ENCODE measurements around the gene LRRK1. TPM values are rescaled to one million over a fixed set of nuclear protein-coding genes. Genes with fewer than 3 reads are reported as not detected.

Gene LRRK1
- polyA plus RNA-seq, 2 of the 4 experiments (the other 2 are of a cell fraction) = 12.2 to 17.7 TPM

DNA sequence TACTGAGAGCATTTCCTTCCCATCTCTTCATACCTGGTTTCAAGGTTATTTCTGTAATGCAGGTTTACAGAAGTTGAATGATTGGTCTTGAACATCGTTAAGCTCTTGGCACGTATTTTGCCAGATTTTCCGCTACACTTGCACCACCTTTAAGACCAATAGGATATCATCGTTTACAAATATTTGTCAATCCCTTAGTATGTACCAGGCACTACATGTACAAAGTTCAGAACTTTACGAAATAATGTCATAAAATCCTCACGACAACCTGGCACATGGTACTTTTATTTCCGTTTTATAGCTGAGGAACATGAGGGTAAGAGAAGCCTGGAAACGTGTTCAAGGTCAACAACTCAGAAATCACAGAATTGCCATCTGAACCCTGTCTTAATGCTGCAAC, 6.3 kb downstream of the LRRK1 start:
- ChIA-PET CTCF (interaction anchor here (23.2 kb wide), 1 partner anchor 80 kb away, joined by 950 read pairs; no protein-coding TSS in a partner anchor), POLR2A (no interaction called here)
- DNase-seq (ENCODE audit: low read depth in 1 of 2, low spot score in 1 of 2) (no peak), FAIRE-seq (no peak), ATAC-seq (no peak)
- Histone ChIP-seq H3K4me1 (peaks cover 6% of the 10 kb centered on the region), H3K9me3 (no peaks in the 10 kb centered on the region), H3K4me3 (no peak overlapping the region), H3K4me2 (no peak overlapping the region), H3K27ac (no peak overlapping the region)
- no peak for TF ChIP-seq PBX3 (IDR thresholded peaks at IDR 0.05)
- no peak for TF ChIP-seq NFE2L2 (conservative IDR thresholded peaks at IDR 0.05; ENCODE audit: low read length)
- TF ChIP-seq, protein P1, sequence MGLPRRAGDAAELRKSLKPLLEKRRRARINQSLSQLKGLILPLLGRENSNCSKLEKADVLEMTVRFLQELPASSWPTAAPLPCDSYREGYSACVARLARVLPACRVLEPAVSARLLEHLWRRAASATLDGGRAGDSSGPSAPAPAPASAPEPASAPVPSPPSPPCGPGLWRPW (IDR thresholded peaks at IDR 0.05) = no peak
- TF ChIP-seq, protein P2, sequence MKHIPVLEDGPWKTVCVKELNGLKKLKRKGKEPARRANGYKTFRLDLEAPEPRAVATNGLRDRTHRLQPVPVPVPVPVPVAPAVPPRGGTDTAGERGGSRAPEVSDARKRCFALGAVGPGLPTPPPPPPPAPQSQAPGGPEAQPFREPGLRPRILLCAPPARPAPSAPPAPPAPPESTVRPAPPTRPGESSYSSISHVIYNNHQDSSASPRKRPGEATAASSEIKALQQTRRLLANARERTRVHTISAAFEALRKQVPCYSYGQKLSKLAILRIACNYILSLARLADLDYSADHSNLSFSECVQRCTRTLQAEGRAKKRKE (CRISPR knock-in tag; IDR thresholded peaks at IDR 0.05; ENCODE audit: low read depth) = no peak
- TF ChIP-seq POLR2A (IDR thresholded peaks at IDR 0.05; ENCODE audit: low read length) = no peak
- no peak for TF ChIP-seq PHF8 (IDR thresholded peaks at IDR 0.05; ENCODE audit: borderline replicate concordance, low read depth)
- TF ChIP-seq TP53 (CRISPR knock-in tag; IDR thresholded peaks at IDR 0.05) = no peak
- TF ChIP-seq MAZ (IDR thresholded peaks at IDR 0.05; ENCODE audit: borderline replicate concordance, low read depth, low read length) = no peak
- TF ChIP-seq GATA3 (IDR thresholded peaks at IDR 0.05; ENCODE audit: borderline replicate concordance) = no peak
- no peak for TF ChIP-seq EHF (CRISPR knock-in tag; IDR thresholded peaks at IDR 0.05)
- no peak for TF ChIP-seq EP300 (IDR thresholded peaks at IDR 0.05)
- no peak for TF ChIP-seq HOXB13 (CRISPR knock-in tag; IDR thresholded peaks at IDR 0.05; ENCODE audit: low read depth)
- TF ChIP-seq BHLHE40 (IDR thresholded peaks at IDR 0.05; ENCODE audit: low read depth, low read length) = no peak
- TF ChIP-seq, protein P3, sequence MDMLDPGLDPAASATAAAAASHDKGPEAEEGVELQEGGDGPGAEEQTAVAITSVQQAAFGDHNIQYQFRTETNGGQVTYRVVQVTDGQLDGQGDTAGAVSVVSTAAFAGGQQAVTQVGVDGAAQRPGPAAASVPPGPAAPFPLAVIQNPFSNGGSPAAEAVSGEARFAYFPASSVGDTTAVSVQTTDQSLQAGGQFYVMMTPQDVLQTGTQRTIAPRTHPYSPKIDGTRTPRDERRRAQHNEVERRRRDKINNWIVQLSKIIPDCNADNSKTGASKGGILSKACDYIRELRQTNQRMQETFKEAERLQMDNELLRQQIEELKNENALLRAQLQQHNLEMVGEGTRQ (IDR thresholded peaks at IDR 0.05) = no peak
- 89% methylated on average over 8 of the region's 8 CpGs for WGBS (ENCODE audit: missing lambda C conversion rate)

- TF ChIP-seq BHLHE40 (IDR thresholded peaks at IDR 0.05; ENCODE audit: low read depth, low read length) (no peak), RAD21 (conservative IDR thresholded peaks at IDR 0.05 in 1 of 2, IDR thresholded peaks at IDR 0.05 in 1 of 2) (peak in 1 of 2 experiments; percentile 6; a peak in 1 of 5 replicates)
- Histone ChIP-seq H3K4me2 (no peak overlapping the region), H3K9me3 (no peaks in the 10 kb centered on the region), H3K4me3 (no peak overlapping the region), H3K4me1 (no peaks in the 10 kb centered on the region), H3K27ac (no peak overlapping the region)
- WGBS (ENCODE audit: missing lambda C conversion rate) = 86% methylated on average over 11 of the region's 11 CpGs
- peak; percentile 68 to 81 for ATAC-seq
- DNase-seq (ENCODE audit: low read depth in 1 of 2, low spot score in 1 of 2) = peak in 1 of 2 experiments; percentile 40
- no peak for FAIRE-seq
- ChIA-PET CTCF (interaction anchor here (23.2 kb wide), 1 partner anchor 79 kb away, joined by 950 read pairs; no protein-coding TSS in a partner anchor), POLR2A (no interaction called here)
These were observed 7.1 kb downstream of the LRRK1 start for GRCh38 chr15:100926258-100926657.

- POLR2A ChIA-PET = interaction anchor here (0.9 kb wide), 1 partner anchor 32 kb away, joined by 3 read pairs; no protein-coding TSS in a partner anchor
- TF ChIP-seq, protein P4, sequence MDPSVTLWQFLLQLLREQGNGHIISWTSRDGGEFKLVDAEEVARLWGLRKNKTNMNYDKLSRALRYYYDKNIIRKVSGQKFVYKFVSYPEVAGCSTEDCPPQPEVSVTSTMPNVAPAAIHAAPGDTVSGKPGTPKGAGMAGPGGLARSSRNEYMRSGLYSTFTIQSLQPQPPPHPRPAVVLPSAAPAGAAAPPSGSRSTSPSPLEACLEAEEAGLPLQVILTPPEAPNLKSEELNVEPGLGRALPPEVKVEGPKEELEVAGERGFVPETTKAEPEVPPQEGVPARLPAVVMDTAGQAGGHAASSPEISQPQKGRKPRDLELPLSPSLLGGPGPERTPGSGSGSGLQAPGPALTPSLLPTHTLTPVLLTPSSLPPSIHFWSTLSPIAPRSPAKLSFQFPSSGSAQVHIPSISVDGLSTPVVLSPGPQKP (IDR thresholded peaks at IDR 0.05; ENCODE audit: low read depth, low read length) = no peak
- TF ChIP-seq HEYL (CRISPR knock-in tag; IDR thresholded peaks at IDR 0.05) = no peak
- TF ChIP-seq HOXB13 (CRISPR knock-in tag; IDR thresholded peaks at IDR 0.05; ENCODE audit: low read depth) = no peak
- TF ChIP-seq, protein P3 (IDR thresholded peaks at IDR 0.05) = no peak
- TF ChIP-seq MAZ (IDR thresholded peaks at IDR 0.05; ENCODE audit: borderline replicate concordance, low read depth, low read length) = no peak
- TF ChIP-seq, protein P5, sequence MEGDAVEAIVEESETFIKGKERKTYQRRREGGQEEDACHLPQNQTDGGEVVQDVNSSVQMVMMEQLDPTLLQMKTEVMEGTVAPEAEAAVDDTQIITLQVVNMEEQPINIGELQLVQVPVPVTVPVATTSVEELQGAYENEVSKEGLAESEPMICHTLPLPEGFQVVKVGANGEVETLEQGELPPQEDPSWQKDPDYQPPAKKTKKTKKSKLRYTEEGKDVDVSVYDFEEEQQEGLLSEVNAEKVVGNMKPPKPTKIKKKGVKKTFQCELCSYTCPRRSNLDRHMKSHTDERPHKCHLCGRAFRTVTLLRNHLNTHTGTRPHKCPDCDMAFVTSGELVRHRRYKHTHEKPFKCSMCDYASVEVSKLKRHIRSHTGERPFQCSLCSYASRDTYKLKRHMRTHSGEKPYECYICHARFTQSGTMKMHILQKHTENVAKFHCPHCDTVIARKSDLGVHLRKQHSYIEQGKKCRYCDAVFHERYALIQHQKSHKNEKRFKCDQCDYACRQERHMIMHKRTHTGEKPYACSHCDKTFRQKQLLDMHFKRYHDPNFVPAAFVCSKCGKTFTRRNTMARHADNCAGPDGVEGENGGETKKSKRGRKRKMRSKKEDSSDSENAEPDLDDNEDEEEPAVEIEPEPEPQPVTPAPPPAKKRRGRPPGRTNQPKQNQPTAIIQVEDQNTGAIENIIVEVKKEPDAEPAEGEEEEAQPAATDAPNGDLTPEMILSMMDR (IDR thresholded peaks at IDR 0.05) = no peak
- TF ChIP-seq SREBF2 (IDR thresholded peaks at IDR 0.05) = no peak
- TF ChIP-seq CBX8 (IDR thresholded peaks at IDR 0.05) = no peak
- TF ChIP-seq RNF2 (IDR thresholded peaks at IDR 0.05; ENCODE audit: borderline replicate concordance, low read depth) = no peak
- TF ChIP-seq BCL3 (IDR thresholded peaks at IDR 0.05) = no peak
- no peak for TF ChIP-seq EHMT2 (IDR thresholded peaks at IDR 0.05; ENCODE audit: low read depth)
- TF ChIP-seq BHLHE40 (IDR thresholded peaks at IDR 0.05; ENCODE audit: low read depth, low read length) = no peak
These were observed 8.0 kb downstream of the LRRK1 start for GRCh38 chr15:100926971-100927756.

More at GRCh38 chr15:100926971-100927756, 8.0 kb downstream of the LRRK1 start:
- DNase-seq (ENCODE audit: low read depth in 1 of 2, low spot score in 1 of 2) (no peak), FAIRE-seq (no peak), ATAC-seq (no peak)
- Histone ChIP-seq H3K27ac (no peak overlapping the region), H3K4me1 (peaks cover 1% of the 10 kb centered on the region; the same call in 2 of the 3 replicates), H3K4me3 (no peak overlapping the region), H3K9me3 (no peaks in the 10 kb centered on the region), H3K4me2 (no peak overlapping the region)
- CTCF ChIA-PET = interaction anchor here (0.6 to 23.2 kb wide), 8 partner anchors 9 to 330 kb away, joined by 3 to 950 read pairs (median 4); partner anchors contain the start of gene LRRK1
- WGBS (ENCODE audit: missing lambda C conversion rate) = 90% methylated on average over 11 of the region's 11 CpGs

Measured in A549 (cell line).